Sigmoid colon (tissue), 7 donors: ENCODE data around the gene VIPR2. TPM values are rescaled to one million over a fixed set of nuclear protein-coding genes. Genes with fewer than 3 reads are reported as not detected.

Experiments
- DNase-seq: peaks from one replicate; pipeline ENCODE4 v3.0.0-alpha.2; 2019
- H3K27ac ChIP-seq, 4 donors: fragments of 200-600 bp; sonication (generic); one replicate each; pipeline ENCODE4 v1.5.1; 2016 to 2019; ENCODE audit warnings: mild to moderate bottlenecking in 1 of 4
- H3K27me3 ChIP-seq, 3 donors: fragments of 200-600 bp; sonication (generic); one replicate each; pipeline ENCODE4 v1.5.1; 2019; ENCODE audit warnings: mild to moderate bottlenecking in 1 of 3
- H3K36me3 ChIP-seq, 4 donors: fragments of 200-600 bp; sonication (generic); one replicate each; pipeline ENCODE4 v1.5.1; 2016 to 2019
- H3K4me1 ChIP-seq, 4 donors: fragments of 200-600 bp; sonication (generic); one replicate each; pipeline ENCODE4 v1.5.1; 2017 to 2019
- H3K4me3 ChIP-seq, 4 donors: fragments of 200-600 bp; sonication (generic); one replicate each; pipeline ENCODE4 v1.5.1; 2017 to 2019; ENCODE audit warnings: mild to moderate bottlenecking in 2 of 4, moderate library complexity in 1 of 4
- H3K9me3 ChIP-seq, 4 donors: fragments of 200-600 bp in 3 of 4; sonication (generic) in 3 of 4; one replicate each; pipeline versions ENCODE4 v1.5.1 to v1.6.1; 2013 to 2019
- EP300 ChIP-seq, 4 donors: sonication (generic); formaldehyde crosslinking; IDR thresholded peaks; one replicate each; pipeline ENCODE4 v1.6.1; 2017; ENCODE audit warnings: antibody characterized with exemption in 4 of 4
- POLR2A ChIP-seq, 2 donors: fragments of 450-650 bp; IDR thresholded peaks; one replicate each; pipeline ENCODE4 v1.6.1; 2016; ENCODE audit warnings: antibody characterized with exemption in 2 of 2, mild to moderate bottlenecking in 2 of 2, moderate library complexity in 2 of 2
- POLR2AphosphoS5 ChIP-seq, 4 donors: sonication (generic); formaldehyde crosslinking; IDR thresholded peaks; one replicate each; pipeline ENCODE4 v1.6.1; 2017; ENCODE audit warnings: antibody characterized with exemption in 4 of 4
- WGBS, 2 donors: extraction: QIAGEN DNeasy Blood & Tissue Kit; methylation state at CpG; one replicate each; pipeline ENCODE4 v1.1.7; 2013; 5-methylcytosine and 5-hydroxymethylcytosine counted together
- intact Hi-C: fragments of 100-400 bp; cut with DNase I; formaldehyde crosslinking; loops from one replicate; pipeline ENCODE4 v1.15.1; 2023
- polyA plus RNA-seq, 3 donors: library from polyadenylated mRNA; stranded (reverse); fragments of 200-250 nt; gene quantifications; one replicate each; pipeline ENCODE4 v1.2.3, GENCODE V29; 2013
- total RNA-seq, 4 donors: library from RNA; depleted of rRNA; stranded (reverse); fragments of >200 nt; gene quantifications; one replicate each; pipeline ENCODE4 v1.1.0, GENCODE V29; 2016
- TF ChIP-seq, protein P1 (sequence below), 4 experiments: fragments of 450-650 bp in 3 of 4; fragments of 200-600 bp in 1 of 4; IDR thresholded peaks; one replicate each; pipeline ENCODE4 v1.5.1; 2016 to 2019; ENCODE audit warnings: antibody characterized with exemption in 4 of 4, mild to moderate bottlenecking in 3 of 4, moderate library complexity in 2 of 4
- donor health status: healthy with polysubstance abuse.
- donor health status: Bipolar disorder and iron deficiency.
- donor health status: healthy.

Gene VIPR2
- total and polyA plus RNA-seq, 7 donors = 0.23 to 21.4 (median 11.7) TPM

- Histone ChIP-seq H3K36me3 (no peaks in the 10 kb centered on the region), H3K4me1 (peaks cover 0 to 31% (median 7%) of the 10 kb centered on the region in 4 donors), H3K27me3 (peaks cover 0 to 8% (median 0%) of the 10 kb centered on the region in 3 donors), H3K27ac (no peak overlapping the region), H3K9me3 (no peaks in the 10 kb centered on the region), H3K4me3 (no peak overlapping the region)
- DNase-seq = peak; percentile 54
- intact Hi-C loops = no loop called here
- WGBS, 2 donors = 49 to 61% methylated on average over 48 of the region's 48 CpGs
- TF ChIP-seq EP300 (IDR thresholded peaks at IDR 0.05) (no peak), POLR2AphosphoS5 (IDR thresholded peaks at IDR 0.05) (no peak), POLR2A (IDR thresholded peaks at IDR 0.05) (no peak)
- TF ChIP-seq, protein P1, sequence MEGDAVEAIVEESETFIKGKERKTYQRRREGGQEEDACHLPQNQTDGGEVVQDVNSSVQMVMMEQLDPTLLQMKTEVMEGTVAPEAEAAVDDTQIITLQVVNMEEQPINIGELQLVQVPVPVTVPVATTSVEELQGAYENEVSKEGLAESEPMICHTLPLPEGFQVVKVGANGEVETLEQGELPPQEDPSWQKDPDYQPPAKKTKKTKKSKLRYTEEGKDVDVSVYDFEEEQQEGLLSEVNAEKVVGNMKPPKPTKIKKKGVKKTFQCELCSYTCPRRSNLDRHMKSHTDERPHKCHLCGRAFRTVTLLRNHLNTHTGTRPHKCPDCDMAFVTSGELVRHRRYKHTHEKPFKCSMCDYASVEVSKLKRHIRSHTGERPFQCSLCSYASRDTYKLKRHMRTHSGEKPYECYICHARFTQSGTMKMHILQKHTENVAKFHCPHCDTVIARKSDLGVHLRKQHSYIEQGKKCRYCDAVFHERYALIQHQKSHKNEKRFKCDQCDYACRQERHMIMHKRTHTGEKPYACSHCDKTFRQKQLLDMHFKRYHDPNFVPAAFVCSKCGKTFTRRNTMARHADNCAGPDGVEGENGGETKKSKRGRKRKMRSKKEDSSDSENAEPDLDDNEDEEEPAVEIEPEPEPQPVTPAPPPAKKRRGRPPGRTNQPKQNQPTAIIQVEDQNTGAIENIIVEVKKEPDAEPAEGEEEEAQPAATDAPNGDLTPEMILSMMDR (IDR thresholded peaks at IDR 0.05) = no peak
These were observed 32.3 kb downstream of the VIPR2 start for GRCh38 chr7:159112136-159113011.

DNA sequence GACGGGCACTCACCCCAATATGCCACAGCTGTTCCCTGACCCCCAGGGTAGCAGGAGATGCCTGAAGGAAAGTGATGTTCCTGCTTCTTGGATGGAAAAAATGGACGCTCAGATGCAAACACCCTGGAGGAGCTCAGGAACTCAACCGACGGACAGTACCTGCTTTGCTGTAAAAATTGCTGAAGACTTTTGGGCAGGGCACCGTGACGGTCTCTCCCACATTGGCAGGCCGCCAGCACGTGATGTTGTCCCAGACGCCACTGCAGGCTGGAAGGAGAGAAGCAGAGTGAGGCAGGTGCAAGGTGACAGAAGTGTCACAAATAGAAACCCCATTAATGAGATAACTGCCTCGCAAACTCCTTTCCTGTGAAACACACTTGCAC lies 35.0 kb downstream of the VIPR2 start:
- Histone ChIP-seq H3K36me3 (no peaks in the 10 kb centered on the region), H3K27me3 (peaks cover 0 to 8% (median 0%) of the 10 kb centered on the region in 3 donors), H3K4me1 (peaks cover 0 to 23% (median 4%) of the 10 kb centered on the region in 4 donors), H3K27ac (peak overlapping the region in 1 of 4 donors; percentile 25), H3K9me3 (no peaks in the 10 kb centered on the region), H3K4me3 (no peak overlapping the region)
- peak; percentile 61 for DNase-seq
- WGBS, 2 donors = 28 to 82% methylated on average over 10 of the region's 10 CpGs
- intact Hi-C loops = no loop called here
- TF ChIP-seq POLR2A (IDR thresholded peaks at IDR 0.05) = no peak
- no peak for TF ChIP-seq EP300 (IDR thresholded peaks at IDR 0.05)

- intact Hi-C loops = no loop called here
- 49 to 77% methylated on average over 9 of the region's 9 CpGs for WGBS, 2 donors
- peaks cover 0 to 8% (median 0%) of the 10 kb centered on the region in 3 donors for H3K27me3 ChIP-seq
- H3K4me1 ChIP-seq = peaks cover 0 to 18% (median 3%) of the 10 kb centered on the region in 4 donors
- H3K9me3 ChIP-seq = no peaks in the 10 kb centered on the region
- TF ChIP-seq POLR2A (IDR thresholded peaks at IDR 0.05) (no peak), POLR2AphosphoS5 (IDR thresholded peaks at IDR 0.05) (no peak), EP300 (IDR thresholded peaks at IDR 0.05) (no peak)
- TF ChIP-seq, protein P1 (IDR thresholded peaks at IDR 0.05) = no peak
- no peaks in the 10 kb centered on the region for H3K36me3 ChIP-seq
- no peak overlapping the region for H3K4me3 ChIP-seq
- peak; percentile 69 for DNase-seq
- peak overlapping the region in 1 of 4 donors; percentile 25 for H3K27ac ChIP-seq
These were observed 35.6 kb downstream of the VIPR2 start for GRCh38 chr7:159108941-159109652.

- Histone ChIP-seq H3K4me1 (peaks cover 0 to 12% (median 2%) of the 10 kb centered on the region in 4 donors), H3K27ac (no peak overlapping the region), H3K27me3 (peaks cover 0 to 8% (median 0%) of the 10 kb centered on the region in 3 donors), H3K4me3 (no peak overlapping the region), H3K36me3 (no peaks in the 10 kb centered on the region), H3K9me3 (no peaks in the 10 kb centered on the region)
- intact Hi-C loops = no loop called here
- no peak for DNase-seq
- 76 to 85% methylated on average over 2 of the region's 2 CpGs for WGBS, 2 donors
- TF ChIP-seq POLR2AphosphoS5 (IDR thresholded peaks at IDR 0.05) (no peak), EP300 (IDR thresholded peaks at IDR 0.05) (no peak), POLR2A (IDR thresholded peaks at IDR 0.05) (no peak)
- TF ChIP-seq, protein P1 (IDR thresholded peaks at IDR 0.05) = no peak
These were observed 36.2 kb downstream of the VIPR2 start for GRCh38 chr7:159108491-159108890.
